GM19468 (cell line): ENCODE measurements around the gene RPL38.

ENCODE experiments used
- ATAC-seq: cut with Tn5 transposase; IDR thresholded peaks from one replicate; pipeline ENCODE4 v1.9.1; 2021; ENCODE audit warnings: mild to moderate bottlenecking, moderate library complexity, moderate number of reproducible peaks; ENCODE audit not compliant: unreplicated experiment; ENCODE audit errors: extremely low read depth

The RPL38 gene

DNA sequence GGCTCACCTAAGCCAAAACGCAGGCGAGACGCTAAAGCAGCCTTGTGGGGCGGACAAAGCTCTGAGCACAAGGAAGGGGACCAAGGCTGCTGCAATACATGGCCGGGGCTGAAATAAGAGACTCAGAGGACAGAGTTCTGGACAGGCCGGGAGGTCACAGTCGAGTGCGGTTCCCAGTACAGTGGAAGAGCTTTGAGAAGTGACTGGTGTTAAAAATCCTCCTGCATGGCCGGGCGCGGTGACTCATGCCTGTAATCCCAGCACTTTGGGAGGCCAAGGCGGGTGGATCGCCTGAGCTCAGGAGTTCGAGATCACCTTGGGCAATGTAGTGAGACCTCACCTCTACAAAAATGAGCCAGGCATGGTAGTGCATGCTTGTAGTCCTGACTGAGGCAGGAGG is 20.4 kb downstream of the RPL38 start:
- ATAC-seq, result no peak

DNA sequence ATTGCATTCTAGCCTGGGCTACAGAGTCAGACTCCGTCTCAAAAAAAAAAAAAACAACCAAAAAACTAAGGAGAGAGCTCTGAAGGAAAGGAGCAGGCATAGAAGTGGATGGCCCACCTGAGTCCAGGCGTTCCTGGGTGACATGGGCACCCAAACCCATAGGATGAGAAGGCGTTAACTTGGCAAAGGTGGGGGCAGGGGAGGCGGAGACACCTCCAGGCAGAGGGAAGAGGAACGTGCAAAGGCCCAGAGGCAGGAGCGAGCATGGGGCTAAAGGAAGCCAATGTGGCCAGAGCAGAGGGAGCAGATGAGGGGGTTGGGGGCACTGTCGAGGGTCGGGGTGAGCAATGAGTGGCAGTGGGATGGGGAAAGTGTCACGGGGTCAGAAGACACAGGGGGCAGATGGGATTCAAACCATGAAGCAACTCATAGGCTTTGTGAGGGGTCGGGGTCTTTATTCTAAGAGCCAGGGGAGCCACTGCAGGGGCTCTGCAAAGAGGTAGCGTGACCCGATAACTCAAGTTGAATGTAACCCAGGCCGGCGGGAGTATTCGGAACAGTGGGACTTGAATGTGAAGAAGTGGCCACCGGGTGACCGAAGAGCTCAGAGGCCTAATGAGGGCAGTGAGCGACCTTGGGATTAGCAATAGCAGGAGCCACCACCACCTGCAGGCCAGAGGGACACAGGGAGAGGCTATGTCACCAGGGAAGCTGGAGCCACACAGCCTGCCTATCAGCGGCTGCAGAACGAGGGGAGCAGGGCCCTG is 21.7 kb downstream of the RPL38 start:
- ATAC-seq, result no peak

DNA sequence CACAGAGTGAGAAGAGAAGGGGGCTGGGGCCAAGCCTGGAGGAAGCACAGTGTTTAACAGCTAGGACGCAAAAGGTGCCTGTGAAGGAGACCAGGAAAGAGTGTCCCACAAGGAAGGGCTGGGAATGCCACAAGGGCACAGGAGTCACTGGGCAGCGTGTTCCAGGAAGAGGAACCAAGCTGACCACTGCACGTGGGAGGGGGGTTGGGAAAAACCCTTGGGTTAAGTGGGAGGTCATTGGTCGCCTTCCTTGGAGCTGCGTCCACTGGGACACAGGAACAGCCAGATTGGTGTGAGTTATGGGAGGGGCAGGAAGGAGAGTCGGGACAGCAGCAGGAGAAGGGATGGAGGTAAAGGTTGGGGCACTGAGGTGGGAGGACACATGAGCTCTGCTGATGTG is 22.8 kb downstream of the RPL38 start:
- no peak for ATAC-seq

- no peak for ATAC-seq
Observed at GRCh38 chr17:74227271-74228080, 24.0 kb downstream of the RPL38 start.

- ATAC-seq, result no peak
Observed at GRCh38 chr17:74228306-74228978, 25.0 kb downstream of the RPL38 start.

DNA sequence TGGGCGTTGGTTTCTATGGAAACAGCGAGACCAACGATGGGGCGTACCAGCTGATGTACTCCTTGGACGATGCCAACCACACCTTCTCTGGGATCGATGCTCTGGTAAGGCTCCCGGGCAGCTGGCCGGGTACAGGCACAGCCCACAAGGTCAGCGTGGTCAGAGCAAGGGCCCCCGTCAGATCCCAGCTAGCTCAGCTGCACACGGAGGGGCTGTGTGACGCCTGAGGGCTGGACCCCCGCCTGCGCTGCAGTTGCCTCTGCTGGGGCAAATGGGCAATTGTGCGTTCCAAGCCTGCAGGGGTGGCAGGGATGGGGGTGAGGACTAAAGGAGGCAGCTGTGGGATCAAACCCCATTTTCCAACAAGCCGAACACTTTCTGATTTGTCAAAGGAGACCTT is 27.4 kb downstream of the RPL38 start:
- ATAC-seq, result no peak

- no peak for ATAC-seq
Observed at GRCh38 chr17:74231928-74232907, 28.7 kb downstream of the RPL38 start.

GRCh38 chr17:74233937-74234336 is 30.5 kb downstream of the RPL38 start:
- ATAC-seq, result no peak

DNA sequence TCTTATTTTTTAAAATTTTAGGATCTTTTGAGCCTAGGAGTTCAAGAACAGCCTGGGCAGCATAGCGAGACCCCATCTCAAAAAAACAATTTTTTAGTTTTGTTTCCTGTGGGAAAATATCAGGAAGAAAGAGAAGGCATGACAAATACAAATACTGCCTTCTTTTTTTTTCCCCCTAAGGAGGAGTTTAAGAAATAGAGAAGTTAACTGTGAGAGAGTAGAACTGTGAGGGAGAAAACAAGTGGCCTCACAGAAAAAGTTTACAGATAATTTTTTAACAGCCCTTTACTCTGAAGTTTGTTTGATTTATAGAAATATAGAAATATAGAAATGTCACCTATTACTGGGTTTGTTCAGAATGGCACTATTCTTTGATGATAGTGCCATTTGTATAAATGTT is 31.0 kb downstream of the RPL38 start:
- no peak for ATAC-seq

GRCh38 chr17:74235040-74235581 is 31.6 kb downstream of the RPL38 start:
- no peak for ATAC-seq

DNA sequence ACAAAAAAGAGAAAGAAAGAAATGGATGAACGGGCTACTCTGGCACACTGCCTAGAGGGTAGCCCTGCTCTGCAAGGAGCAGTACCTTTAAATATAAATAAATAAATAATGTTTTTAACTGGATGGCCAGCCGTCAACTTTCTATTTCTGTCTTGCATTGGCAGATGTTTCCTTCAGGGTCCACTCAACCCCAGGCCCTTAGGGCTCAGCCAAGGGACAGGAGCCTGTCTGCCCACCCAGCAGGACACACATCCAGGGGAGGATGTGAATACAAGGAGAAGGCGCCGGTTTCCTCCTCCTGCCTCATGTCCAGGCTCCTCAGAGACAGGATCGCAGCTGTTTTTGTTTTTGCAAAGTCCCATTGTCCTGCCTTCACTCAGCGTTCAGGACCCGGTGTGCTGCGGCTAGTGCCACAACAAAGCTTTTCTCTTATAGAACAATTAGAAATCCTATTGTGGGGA is 32.5 kb downstream of the RPL38 start:
- ATAC-seq, result no peak

- ATAC-seq, result no peak
Observed at GRCh38 chr17:74237321-74237720, 33.8 kb downstream of the RPL38 start.

DNA sequence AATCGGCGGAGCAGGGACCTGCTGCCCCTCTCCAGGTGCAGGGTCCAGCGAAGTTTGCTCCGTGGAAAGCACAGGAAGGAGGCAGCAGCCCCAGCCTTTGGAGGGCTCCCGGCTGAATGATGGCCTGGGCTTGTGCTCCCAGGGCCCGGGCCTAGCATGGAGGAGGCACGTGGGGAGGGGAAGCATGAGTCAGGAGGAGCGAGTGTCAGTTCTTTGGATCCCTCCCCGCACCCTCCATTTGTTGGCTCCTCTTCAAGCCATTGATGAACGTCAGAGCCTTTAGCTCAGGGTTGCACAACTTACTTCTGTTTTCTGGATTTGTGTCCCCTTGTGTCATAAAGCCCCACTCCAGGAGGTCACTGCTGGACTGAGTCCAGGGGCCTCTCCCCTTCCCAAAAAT is 35.7 kb downstream of the RPL38 start:
- no peak for ATAC-seq

DNA sequence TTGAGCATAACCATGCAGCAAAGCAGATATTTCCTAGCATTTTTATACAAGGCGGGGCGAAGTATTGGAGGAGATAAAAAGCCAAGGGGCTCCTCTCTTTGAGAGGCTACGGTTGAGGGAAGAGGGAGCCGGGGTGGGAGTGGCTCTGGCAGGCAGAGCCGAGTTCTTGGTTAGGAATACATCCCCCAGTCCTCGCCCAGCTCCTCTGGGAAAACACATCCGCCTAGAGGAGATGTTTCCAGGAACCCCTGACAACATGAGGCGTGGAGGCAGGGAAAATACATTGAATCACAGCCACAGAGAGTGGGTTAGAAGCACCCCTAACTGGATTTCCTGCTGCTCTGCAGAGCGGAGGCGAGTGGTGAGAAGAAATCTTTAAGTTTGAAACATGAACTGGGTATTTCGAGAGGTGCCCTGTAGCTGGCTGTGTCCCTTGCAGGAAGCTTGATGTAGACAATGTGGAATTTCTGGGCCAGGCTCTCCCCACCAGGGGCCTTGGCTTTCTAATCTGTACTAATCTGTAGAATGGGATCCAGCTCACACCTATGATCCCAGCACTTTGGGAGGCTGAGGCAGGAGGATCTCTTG is 37.2 kb downstream of the RPL38 start:
- ATAC-seq, result no peak

- no peak for ATAC-seq
Observed at GRCh38 chr17:74241431-74241830, 38.0 kb downstream of the RPL38 start.

DNA sequence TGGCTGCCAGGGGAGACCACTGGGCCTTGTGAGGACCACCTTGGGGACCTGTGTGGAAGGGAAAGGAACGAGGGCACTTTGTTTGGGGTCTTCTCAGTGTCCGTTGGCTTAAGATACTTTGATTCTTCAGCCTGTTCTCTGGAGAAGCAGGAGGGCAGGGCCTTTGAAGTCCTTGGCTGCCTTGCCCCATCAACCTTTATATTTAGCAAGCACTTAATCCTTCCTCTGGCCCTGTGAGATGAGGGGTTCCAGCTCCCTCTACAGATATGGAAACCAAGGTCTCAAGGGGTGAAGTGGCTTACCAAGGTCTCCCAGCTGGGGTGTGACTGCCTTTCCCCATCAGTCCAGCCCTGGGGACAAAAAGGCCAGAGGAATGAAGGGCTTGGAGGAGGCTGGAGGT is 38.4 kb downstream of the RPL38 start:
- no peak for ATAC-seq

DNA sequence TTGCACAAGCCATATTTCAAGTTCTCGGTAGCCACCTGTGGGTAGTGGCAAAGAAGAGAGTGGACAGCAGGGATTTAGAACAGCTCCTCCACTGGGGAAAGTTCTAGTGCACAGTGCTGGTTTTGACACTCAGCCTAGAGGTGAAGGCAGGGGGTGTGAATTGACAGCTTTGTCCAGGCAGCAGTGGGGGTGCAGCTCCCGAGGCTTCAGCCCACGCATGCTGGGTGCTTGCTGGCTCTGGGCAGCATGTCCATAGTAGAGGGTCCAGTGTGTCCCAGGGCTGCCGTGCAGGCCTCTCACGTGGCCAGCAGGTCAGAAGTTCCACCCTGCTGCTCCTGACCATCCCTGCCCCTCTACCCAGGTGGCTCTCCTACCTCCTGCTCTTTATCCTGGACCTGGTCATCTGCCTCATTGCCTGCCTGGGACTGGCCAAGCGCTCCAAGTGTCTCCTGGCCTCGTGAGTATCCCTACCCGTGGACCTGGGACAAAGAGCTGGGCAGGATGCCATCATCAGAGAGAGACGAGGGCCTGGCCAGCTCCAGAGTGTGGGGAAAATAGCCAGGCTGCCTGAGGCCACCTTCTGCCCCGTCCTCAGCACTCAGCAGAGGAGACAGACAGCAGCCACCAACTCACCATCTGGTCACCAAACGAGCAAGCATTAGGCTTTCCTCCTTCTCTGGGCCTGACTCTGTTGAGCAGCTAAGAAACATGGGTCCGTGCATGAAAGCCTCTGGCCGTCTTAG is 39.7 kb downstream of the RPL38 start:
- ATAC-seq, result no peak

DNA sequence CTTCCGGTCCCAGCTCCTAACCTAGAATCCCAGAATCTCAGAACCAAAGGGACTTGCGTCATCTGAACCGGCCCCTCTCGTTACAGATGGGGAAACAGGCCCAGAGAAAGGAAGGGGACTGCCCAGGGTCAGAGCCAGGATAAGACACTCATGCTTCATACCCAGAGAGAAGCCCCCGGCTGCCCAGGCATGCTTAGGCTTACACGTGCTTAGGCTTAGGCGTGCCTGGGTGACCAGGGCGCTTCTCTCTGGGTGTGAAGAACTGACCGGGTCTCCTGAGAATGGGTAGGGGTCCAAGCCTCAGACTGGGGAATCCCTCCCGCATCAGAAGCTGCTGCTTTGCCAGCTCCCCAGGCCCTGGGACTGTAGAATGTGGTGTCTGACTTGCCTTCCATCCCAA is 40.6 kb downstream of the RPL38 start:
- no peak for ATAC-seq

DNA sequence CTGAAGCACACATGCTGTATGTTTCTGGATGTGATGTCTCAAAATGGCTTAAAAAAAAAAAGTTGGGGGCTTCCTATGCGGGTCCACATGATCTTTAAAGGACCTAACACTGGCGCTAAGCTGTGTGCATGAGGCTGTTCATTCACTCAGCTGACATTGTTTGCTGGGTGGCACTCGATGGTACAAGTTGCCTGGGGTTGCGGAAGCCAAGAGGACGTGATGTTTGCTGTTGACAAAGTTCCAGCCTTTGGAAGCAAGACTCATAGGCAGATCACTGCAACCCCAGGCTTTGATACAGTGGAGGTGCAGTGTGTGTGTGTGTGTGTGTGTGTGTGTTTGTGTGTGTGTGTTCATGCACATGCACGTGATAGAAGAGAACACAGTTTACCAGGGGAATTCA is 41.1 kb downstream of the RPL38 start:
- no peak for ATAC-seq
